GM12874 (cell line): ENCODE results near the gene TNIP2.

Experiments used
- CTCF ChIP-seq: IDR thresholded peaks from 2 replicates; pipeline ENCODE4 v1.5.1; 2011; ENCODE audit warnings: low read depth, mild to moderate bottlenecking, control low read depth, low read length, moderate library complexity; ENCODE audit not compliant: insufficient read depth

Gene TNIP2

GRCh38 chr4:2799971-2800690, 44.0 kb upstream of the TNIP2 start:
- no peak for TF ChIP-seq CTCF

GRCh38 chr4:2799224-2799911, 43.2 kb upstream of the TNIP2 start:
- no peak for TF ChIP-seq CTCF

- no peak for TF ChIP-seq CTCF
These were observed 42.5 kb upstream of the TNIP2 start for GRCh38 chr4:2798399-2799223.

GRCh38 chr4:2797545-2798305, 41.6 kb upstream of the TNIP2 start:
- no peak for TF ChIP-seq CTCF

GRCh38 chr4:2796849-2797544, 40.9 kb upstream of the TNIP2 start:
- TF ChIP-seq CTCF, result no peak

GRCh38 chr4:2795893-2796848, 40.0 kb upstream of the TNIP2 start:
- TF ChIP-seq CTCF, result no peak
